Left kidney (tissue), 2 donors: ENCODE data around the gene RNF103. TPM values are rescaled to one million over a fixed set of nuclear protein-coding genes. Genes with fewer than 3 reads are reported as not detected.

Experiments
- DNase-seq: peaks from one replicate; pipeline ENCODE4 v3.0.0-alpha.2; 2013
- polyA plus RNA-seq: library from polyadenylated mRNA; unstranded; fragments of 120-200 nt; gene quantifications from one replicate; pipeline ENCODE4 v1.2.1, GENCODE V29; 2013; ENCODE audit not compliant: insufficient read length

RNF103 gene
- polyA plus RNA-seq, 1 donor = 39.8 TPM

DNA sequence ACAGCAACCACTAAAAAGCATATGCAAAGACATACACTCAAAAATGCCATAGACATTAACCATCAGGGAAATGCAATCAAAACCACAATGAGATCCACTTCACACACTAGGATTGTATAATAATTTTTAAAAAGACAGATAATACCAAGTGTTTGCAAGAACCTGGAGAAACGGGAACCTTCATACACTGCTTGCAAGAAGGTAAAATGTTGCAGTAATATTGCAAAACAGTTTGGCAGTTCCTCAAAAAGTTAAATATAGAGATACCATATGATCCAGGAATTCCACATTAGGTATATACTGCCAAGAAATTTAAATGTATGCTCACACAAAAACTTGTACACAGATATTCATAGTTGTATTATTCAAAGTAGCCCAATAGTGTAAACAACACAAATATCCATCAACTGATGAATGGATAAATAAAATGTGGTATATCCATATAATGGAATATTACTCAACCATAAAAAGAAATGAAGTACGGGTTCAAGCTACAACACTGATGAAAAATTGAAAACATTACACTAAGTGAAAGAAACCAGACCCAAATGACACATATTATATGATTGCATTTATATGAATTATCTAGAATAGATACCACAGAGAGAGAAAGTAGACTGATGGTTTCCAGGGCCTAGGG lies 45.7 kb downstream of the RNF103 start:
- DNase-seq = no peak

DNA sequence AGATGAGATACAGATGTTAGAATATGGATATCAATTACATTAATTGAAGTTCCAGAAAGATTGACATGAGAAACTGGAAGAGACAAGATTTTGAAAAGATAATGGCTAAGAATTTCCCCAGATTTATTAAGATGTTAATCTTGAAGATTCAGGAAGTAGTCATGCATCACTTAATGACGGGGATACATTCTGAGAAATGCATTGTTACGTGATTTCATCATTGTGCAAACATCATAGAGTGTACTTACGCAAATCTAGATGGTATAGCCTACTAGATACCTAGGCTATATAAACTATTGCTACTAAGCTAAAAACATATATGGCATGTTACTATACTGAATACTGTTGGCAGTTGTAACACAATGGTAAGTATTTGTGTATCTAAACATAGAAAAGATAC lies 53.6 kb downstream of the RNF103 start:
- no peak for DNase-seq

DNA sequence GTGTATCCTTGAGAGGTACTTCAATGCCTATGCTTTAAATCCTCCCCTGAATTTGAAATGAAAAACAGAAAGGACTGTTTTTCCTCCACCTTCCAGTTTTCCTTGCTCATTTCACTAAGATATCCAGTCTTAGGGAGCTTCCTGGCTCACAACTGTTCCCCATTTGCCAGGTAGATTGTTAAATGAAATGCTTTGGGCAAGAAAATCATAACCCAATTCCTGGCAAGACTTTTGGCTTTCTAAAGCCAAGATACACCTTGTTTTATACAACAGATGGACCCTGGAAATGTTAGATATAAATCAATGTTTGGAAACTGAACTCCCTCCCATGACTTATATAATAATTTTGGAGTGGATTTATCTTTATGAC lies 56.9 kb downstream of the RNF103 start:
- DNase-seq = no peak

DNA sequence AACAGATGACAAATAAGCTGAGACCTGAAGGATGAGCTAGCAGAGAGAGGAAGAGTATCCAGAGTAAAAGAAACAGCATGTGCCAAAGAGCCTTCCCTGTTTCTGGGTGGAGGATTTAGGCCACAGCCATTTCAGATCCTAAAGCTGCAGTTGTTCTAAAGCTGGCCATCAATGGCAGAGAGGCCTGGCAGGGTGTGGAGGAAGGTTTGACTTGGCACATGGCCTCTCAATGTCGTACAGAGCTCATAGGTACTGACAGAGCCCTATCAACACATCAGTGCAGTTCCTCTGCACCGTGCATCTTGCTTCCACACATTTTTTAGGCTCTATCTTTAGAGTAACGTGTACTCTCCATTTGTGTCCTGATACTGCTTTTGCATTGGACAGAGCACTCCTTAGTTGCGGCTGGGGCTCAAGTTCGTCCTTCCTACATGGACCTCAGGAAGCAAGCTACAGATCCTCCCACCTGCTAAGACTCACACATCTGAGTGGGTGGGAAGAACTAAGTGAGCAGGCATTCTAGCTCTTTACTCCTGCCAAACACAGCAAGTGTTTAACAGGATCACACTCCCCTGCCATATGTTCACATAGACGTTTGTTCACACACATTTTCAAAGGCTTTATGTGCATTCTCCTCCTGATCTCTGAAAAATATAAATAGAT lies 57.4 kb downstream of the RNF103 start:
- no peak for DNase-seq

DNA sequence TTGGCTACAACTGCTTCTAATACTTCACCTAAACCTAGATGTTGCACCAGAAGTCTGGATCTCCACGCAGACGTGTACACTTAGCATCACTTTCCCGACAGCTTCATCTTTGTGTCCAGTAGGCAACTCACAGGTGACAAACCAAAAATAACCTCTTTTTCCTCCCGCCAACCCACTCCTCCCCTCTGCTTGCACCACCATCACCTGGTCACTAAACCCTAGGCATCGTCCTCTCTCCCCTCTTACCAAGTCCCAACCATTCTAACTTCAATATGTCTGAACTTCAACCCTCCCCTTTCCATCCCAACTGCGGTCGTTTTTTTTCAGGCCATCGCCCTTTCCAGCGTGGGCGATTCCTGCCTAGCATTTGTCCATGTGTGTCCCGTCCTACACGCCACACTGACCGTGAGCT lies 60.0 kb downstream of the RNF103 start:
- no peak for DNase-seq

DNA sequence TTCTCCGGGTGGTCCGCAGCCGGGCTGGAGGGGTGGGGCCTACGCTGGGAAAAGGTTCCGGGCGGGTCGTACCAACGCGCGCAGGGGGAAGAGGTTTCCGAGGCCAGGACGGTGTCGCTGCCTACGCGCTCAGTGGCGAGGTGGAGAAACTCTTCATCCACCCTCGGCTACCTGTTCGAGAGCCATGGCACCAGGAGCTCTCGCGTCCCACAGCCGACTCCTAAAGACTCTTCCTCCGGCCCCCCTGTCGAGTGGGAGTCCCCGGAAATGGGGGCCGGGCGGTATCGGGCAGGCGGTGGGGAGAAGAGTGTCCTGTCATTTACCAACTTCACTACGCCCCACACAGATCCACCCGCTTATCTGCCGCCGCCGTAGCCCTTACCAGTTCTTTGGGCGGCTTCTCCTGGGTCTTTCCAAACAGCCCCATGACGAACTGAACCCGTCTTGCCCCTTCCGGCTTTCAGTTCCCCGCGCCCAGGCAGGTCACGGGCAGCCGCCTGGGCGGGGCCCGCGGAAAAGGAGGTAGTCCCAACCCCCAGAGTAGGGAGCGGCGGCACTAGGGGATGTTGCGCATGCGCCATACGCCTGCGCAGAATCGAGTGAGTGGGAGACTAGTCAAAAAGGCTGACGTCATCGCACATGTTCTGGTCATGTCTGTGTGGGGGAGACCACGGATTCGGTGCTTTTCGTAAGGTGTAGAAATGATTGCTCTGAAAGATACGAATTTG lies 60.6 kb downstream of the RNF103 start, which contains the start of gene CHMP3:
CHMP3 (minus strand) TSS at position 522 of the 728 bp plus-strand sequence; CDS start at position 427, 95 bp downstream.
- DNase-seq = peak; percentile 99

DNA sequence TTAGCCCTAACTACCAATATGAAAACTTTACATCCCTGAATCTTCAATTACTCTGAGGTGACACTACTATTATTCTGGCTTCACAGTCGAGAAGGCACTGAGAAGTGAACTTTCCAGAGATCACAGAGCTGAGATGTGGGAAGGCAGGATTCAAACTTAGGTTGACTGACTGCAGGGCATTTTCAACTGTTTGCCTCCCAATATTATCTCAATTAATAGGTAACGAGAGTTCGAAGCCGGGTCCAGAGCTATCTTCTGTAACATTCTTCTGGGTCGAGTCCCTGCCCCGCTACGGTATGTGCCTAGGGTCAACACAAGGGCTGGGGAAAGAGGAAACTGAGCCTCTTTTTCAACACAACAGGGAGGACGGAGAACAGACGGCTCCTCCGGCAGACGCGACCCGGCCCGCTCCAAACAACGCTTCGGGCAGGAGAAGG lies 61.2 kb downstream of the RNF103 start:
- no peak for DNase-seq

DNA sequence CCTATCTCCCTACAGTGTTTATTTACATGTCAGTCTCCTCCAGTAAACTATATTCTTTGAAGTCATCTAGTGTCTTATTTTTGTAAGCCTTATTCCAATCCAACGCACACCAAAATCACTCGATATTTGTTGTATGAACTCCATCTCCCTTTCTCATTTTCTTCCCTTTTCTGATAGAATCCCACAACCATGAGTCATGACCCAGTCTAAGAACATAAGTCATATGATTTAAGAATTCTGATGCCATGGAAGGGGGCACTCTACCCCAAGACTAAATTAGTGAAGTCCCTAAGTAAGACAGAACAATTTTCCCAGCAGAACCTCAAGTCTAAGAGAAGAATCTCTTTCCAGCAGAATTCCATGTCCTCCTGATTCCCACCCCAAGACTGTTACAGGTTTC lies 65.8 kb downstream of the RNF103 start:
- no peak for DNase-seq

DNA sequence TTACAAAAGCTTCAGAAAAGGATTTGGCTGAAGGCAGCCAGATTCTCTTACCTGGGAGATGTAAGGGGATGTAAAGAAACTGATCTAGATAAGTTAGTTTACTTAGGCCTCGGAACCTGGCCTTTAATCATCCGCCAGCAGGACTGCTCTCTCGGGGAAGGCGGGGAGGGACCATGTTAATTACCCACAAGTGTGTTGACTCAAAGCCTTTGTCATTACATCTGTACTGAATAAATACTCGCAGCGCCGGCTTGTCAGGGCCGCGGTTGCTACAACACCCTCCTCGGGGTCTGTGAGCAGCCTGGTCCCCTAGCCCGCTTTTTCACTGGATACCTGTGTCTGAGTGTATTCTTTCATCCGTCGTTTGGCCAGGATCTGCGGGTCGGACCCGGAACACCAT lies 67.2 kb downstream of the RNF103 start:
- no peak for DNase-seq

Other genes starting within 250 kb of the RNF103 start
- 70.1 TPM for gene KDM3A, start 182.5 kb downstream of the RNF103 start, polyA plus RNA-seq
- 138 TPM for gene CHMP3, start 60.4 kb downstream of the RNF103 start, polyA plus RNA-seq
- gene RMND5A, start 96.4 kb upstream of the RNF103 start, polyA plus RNA-seq = 69.4 TPM
- gene CD8A, start 167.0 kb upstream of the RNF103 start, polyA plus RNA-seq = 0.25 TPM
- 0.88 TPM for gene CD8B, start 238.0 kb upstream of the RNF103 start, polyA plus RNA-seq